ENCODE measurements around the gene NOVA2. TPM values are rescaled to one million over a fixed set of nuclear protein-coding genes. Genes with fewer than 3 reads are reported as not detected.

The NOVA2 gene
- total RNA-seq, 1 donor from 2014 or later, result 0.67 TPM

DNA sequence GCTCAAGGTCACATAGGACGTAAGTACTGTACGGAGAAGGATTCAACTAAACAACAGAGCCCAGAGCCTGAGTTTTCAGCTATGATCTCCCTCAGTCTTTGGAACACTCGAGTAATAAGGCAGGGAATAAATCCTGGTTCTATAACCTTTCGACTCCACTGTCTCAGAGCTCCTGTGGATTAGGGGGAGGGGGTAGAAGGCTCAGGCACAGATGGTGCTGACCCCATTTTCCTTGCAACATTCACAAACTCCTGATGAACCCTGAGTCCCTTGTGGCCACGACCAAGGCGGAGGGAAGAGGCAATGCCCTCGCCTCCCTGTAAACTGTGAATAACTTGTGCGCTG lies 21.4 kb downstream of the NOVA2 start:
- Mint-ChIP-seq H3K4me3 (no peak overlapping the region), H3K27ac (no peak overlapping the region), H3K4me1 (peaks cover 3% of the 10 kb centered on the region), H3K27me3 (ENCODE audit: low read depth) (peaks cover 45% of the 10 kb centered on the region), H3K36me3 (no peaks in the 10 kb centered on the region), H3K9me3 (no peaks in the 10 kb centered on the region)
- TF ChIP-seq, protein P1, sequence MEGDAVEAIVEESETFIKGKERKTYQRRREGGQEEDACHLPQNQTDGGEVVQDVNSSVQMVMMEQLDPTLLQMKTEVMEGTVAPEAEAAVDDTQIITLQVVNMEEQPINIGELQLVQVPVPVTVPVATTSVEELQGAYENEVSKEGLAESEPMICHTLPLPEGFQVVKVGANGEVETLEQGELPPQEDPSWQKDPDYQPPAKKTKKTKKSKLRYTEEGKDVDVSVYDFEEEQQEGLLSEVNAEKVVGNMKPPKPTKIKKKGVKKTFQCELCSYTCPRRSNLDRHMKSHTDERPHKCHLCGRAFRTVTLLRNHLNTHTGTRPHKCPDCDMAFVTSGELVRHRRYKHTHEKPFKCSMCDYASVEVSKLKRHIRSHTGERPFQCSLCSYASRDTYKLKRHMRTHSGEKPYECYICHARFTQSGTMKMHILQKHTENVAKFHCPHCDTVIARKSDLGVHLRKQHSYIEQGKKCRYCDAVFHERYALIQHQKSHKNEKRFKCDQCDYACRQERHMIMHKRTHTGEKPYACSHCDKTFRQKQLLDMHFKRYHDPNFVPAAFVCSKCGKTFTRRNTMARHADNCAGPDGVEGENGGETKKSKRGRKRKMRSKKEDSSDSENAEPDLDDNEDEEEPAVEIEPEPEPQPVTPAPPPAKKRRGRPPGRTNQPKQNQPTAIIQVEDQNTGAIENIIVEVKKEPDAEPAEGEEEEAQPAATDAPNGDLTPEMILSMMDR (IDR thresholded peaks at IDR 0.05; ENCODE audit: unreplicated experiment), result no peak
- DNase-seq (ENCODE audit: low spot score in 2 of 2, unreplicated experiment in 2 of 2), result no peak

DNA sequence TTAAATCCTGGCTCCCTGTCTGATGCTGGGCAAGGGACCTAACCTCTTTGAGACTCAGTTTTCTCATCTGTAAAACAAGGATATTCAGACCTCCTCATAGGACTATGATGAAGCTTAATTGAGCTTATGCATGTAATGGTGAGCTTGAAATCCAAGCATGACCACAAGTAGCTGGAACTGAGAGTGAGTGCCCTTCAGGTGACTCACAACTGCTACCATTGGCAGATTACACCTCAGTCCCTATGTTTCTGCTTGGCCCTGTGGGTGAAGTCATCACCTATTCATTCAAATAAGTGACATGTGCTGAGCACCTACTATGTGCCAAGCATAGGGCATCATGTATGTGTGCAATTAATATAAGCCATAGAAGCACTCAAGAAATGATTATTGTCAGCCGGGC lies 25.7 kb downstream of the NOVA2 start:
- no peak overlapping the region for H3K4me3 Mint-ChIP-seq
- TF ChIP-seq, protein P1 (IDR thresholded peaks at IDR 0.05; ENCODE audit: unreplicated experiment), result no peak
- DNase-seq (ENCODE audit: low spot score in 2 of 2, unreplicated experiment in 2 of 2), result no peak
- peaks cover 5% of the 10 kb centered on the region for H3K9me3 Mint-ChIP-seq
- no peak overlapping the region for H3K27ac Mint-ChIP-seq
- H3K27me3 Mint-ChIP-seq (ENCODE audit: low read depth), result peaks cover 32% of the 10 kb centered on the region
- no peaks in the 10 kb centered on the region for H3K36me3 Mint-ChIP-seq
- no peaks in the 10 kb centered on the region for H3K4me1 Mint-ChIP-seq

DNA sequence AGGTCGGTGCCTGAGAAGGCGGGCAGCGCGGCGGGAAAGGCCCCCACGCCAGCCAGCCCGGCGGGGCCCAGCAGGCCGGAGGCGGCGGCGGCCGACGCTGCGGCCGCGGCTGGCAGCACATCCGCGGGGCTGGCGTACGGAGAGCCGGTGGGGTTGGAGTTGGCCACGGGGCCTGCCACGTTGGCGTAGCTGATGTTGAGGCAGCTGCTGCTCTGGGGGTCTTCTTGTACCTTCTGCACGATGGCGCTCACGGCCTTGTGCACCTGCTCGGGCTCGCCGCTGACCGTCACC lies 33.2 kb downstream of the NOVA2 start:
- Mint-ChIP-seq H3K9me3 (peaks cover 5% of the 10 kb centered on the region), H3K4me3 (no peak overlapping the region), H3K27ac (no peak overlapping the region), H3K4me1 (no peaks in the 10 kb centered on the region), H3K27me3 (ENCODE audit: low read depth) (peaks cover 43% of the 10 kb centered on the region), H3K36me3 (no peaks in the 10 kb centered on the region)
- TF ChIP-seq, protein P1 (IDR thresholded peaks at IDR 0.05; ENCODE audit: unreplicated experiment), result no peak
- no peak for DNase-seq (ENCODE audit: low spot score in 2 of 2, unreplicated experiment in 2 of 2)

DNA sequence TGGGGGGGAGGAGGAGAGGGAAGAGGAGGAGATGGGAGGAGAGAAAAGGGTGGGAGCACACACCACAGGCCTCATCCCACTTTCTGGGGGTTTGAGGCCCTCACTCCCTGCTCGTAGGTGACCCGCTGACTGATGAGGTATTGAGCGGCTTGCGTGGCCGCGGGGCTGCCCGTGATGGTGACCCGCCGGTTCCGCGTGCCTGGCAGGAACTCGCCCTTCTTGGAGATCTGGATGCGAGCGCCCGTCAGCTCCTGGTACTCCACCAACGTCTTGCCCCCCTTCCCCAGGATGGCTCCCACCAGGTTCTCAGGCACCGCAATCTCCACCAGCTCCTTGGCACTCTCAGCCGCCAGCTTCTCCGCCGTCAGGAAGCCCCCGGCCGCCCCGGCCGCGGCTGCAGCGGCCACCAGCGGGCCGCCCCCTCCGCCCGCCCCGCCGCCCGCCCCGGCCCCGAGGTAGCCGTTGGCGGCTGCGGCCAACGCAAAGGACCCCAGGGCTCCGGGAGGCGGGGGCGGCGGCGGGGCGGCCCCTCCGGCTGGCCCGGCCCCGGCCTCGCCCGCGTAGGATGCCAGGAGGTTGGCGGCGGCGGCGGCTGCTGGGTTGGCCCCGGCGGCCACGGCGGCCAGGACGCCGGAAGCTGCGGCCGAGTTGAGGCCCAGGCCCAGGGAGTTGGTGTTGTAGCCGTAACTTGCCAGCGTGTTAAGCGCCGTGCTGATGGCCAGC lies 33.7 kb downstream of the NOVA2 start:
- Mint-ChIP-seq H3K4me1 (no peaks in the 10 kb centered on the region), H3K4me3 (no peak overlapping the region), H3K36me3 (no peaks in the 10 kb centered on the region), H3K27me3 (ENCODE audit: low read depth) (peaks cover 47% of the 10 kb centered on the region), H3K27ac (no peak overlapping the region), H3K9me3 (peaks cover 5% of the 10 kb centered on the region)
- TF ChIP-seq, protein P1 (IDR thresholded peaks at IDR 0.05; ENCODE audit: unreplicated experiment), result no peak
- no peak for DNase-seq (ENCODE audit: low spot score in 2 of 2, unreplicated experiment in 2 of 2)

DNA sequence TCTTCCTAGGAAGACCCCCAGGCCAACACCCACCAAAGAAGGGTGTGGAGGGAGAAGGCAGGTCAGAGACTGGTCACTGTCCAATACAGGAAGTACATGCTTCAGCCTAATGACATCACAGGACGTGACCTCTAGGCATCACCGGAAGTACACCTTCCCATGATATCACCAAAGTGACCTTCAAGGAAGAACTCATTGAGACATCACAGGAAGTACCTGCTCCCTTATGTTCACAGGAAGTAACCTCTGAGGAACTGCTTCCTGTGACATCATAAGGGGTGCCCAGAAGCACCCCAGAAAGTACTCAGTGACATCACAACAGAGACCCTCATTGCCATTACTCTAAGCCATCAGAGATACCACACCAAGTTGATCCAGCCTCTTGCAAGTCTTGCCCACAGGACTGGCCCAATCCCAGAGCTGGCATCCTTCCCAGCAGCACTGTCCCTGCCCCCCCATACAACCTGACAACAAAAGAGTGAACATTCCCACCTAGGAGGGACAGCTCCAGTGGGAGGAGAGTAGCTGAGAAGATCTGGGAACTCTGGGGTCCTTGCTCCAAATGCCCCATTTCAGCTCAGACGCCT lies 34.8 kb downstream of the NOVA2 start:
- Mint-ChIP-seq H3K4me3 (no peak overlapping the region), H3K36me3 (no peaks in the 10 kb centered on the region), H3K27ac (no peak overlapping the region), H3K9me3 (no peaks in the 10 kb centered on the region), H3K27me3 (ENCODE audit: low read depth) (peaks cover 51% of the 10 kb centered on the region), H3K4me1 (no peaks in the 10 kb centered on the region)
- TF ChIP-seq, protein P1 (IDR thresholded peaks at IDR 0.05; ENCODE audit: unreplicated experiment), result no peak
- DNase-seq (ENCODE audit: low spot score in 2 of 2, unreplicated experiment in 2 of 2), result no peak

Data from mesothelial cell of epicardium (in vitro differentiated cells).